Body of pancreas (tissue), 4 donors: ENCODE results near the gene FBXL17. TPM values are rescaled to one million over a fixed set of nuclear protein-coding genes. Genes with fewer than 3 reads are reported as not detected.

Experiments
- ATAC-seq: fragments of 150-250 bp; one replicate; pipeline ENCODE4 v1.9.1; 2016
- DNase-seq, 4 donors: peaks; one replicate each; pipeline ENCODE4 v3.0.0-alpha.2; 2019
- H3K27ac ChIP-seq, 4 donors: fragments of 200-600 bp; sonication (generic); 1 replicate in 3 of 4; 2 replicates in 1 of 4; pipeline versions ENCODE4 v1.5.1 to v1.6.1; 2016 to 2019; ENCODE audit warnings: mild to moderate bottlenecking in 1 of 4, mixed read lengths in 1 of 4, moderate library complexity in 1 of 4
- H3K27me3 ChIP-seq, 2 donors: fragments of 200-600 bp; sonication (generic); one replicate each; pipeline ENCODE4 v1.6.0; 2016; ENCODE audit warnings: mild to moderate bottlenecking in 1 of 2
- H3K36me3 ChIP-seq, 2 donors: fragments of 200-600 bp; sonication (generic); replicated peaks in 1 of 2; 2 replicates each; pipeline ENCODE4 v1.5.1; 2016; ENCODE audit warnings: low read depth in 2 of 2; ENCODE audit not compliant: insufficient read depth in 1 of 2
- H3K4me1 ChIP-seq: fragments of 200-600 bp; sonication (generic); one replicate; pipeline ENCODE4 v1.6.0; 2016
- H3K4me3 ChIP-seq, 2 donors: fragments of 200-600 bp; sonication (generic); 1 replicate in 1 of 2; 2 replicates in 1 of 2; pipeline ENCODE4 v1.5.1; 2016 to 2019
- H3K9me3 ChIP-seq, 3 donors: fragments of 200-600 bp; sonication (generic); 1 replicate in 2 of 3; 2 replicates in 1 of 3; pipeline ENCODE4 v1.5.1; 2016
- CTCF ChIP-seq, 7 experiments: fragments of 450-650 bp in 4 of 7; fragments of 200-600 bp in 3 of 7; sonication (generic) in 3 of 7; IDR thresholded peaks; one replicate each; pipeline ENCODE4 v1.5.1; 2016 to 2019; ENCODE audit warnings: antibody characterized with exemption in 7 of 7
- POLR2A ChIP-seq, 3 donors: fragments of 450-650 bp; IDR thresholded peaks; one replicate each; pipeline ENCODE4 v1.6.1; 2016; ENCODE audit warnings: antibody characterized with exemption in 3 of 3, mild to moderate bottlenecking in 2 of 3
- WGBS, 2 donors: methylation state at CpG; one replicate each; pipeline ENCODE4 v1.1.5; 2017; 5-methylcytosine and 5-hydroxymethylcytosine counted together
- intact Hi-C: fragments of 100-400 bp; cut with DNase I; formaldehyde crosslinking; loops from one replicate; pipeline ENCODE4 v1.15.1; 2023
- total RNA-seq, 2 donors: library from RNA; depleted of rRNA; stranded (reverse); fragments of >200 nt; gene quantifications; one replicate each; pipeline ENCODE4 v1.1.0, GENCODE V29; 2016

Gene FBXL17
- total RNA-seq, 2 donors from 2014 or later = 5.3 to 13.5 TPM

- Histone ChIP-seq H3K9me3 (no peaks in the 10 kb centered on the region), H3K36me3 (no peaks in the 10 kb centered on the region), H3K27me3 (no peaks in the 10 kb centered on the region), H3K4me3 (no peak overlapping the region), H3K27ac (no peak overlapping the region), H3K4me1 (no peaks in the 10 kb centered on the region)
- ATAC-seq (no peak), DNase-seq (no peak)
- TF ChIP-seq CTCF (IDR thresholded peaks at IDR 0.05) (no peak), POLR2A (IDR thresholded peaks at IDR 0.05) (no peak)
- 90 to 96% methylated on average over 4 of the region's 4 CpGs for WGBS, 2 donors
- intact Hi-C loops = no loop called here
These were observed 57.0 kb downstream of the FBXL17 start for GRCh38 chr5:108324886-108325285.

- TF ChIP-seq POLR2A (IDR thresholded peaks at IDR 0.05) = no peak
- TF ChIP-seq CTCF (IDR thresholded peaks at IDR 0.05) = no peak
- no peak for ATAC-seq
- WGBS, 2 donors = 81 to 89% methylated on average over 1 of the region's 1 CpG
These were observed 60.6 kb downstream of the FBXL17 start for GRCh38 chr5:108321341-108321740.

GRCh38 chr5:108320231-108320630 lies 61.7 kb downstream of the FBXL17 start:
- H3K27ac ChIP-seq = no peak overlapping the region
- DNase-seq (no peak), ATAC-seq (no peak)
- intact Hi-C loops = no loop called here
- H3K27me3 ChIP-seq = no peaks in the 10 kb centered on the region
- no peaks in the 10 kb centered on the region for H3K9me3 ChIP-seq
- H3K4me1 ChIP-seq = no peaks in the 10 kb centered on the region
- H3K36me3 ChIP-seq = no peaks in the 10 kb centered on the region
- TF ChIP-seq CTCF (IDR thresholded peaks at IDR 0.05) (no peak), POLR2A (IDR thresholded peaks at IDR 0.05) (no peak)
- H3K4me3 ChIP-seq = no peak overlapping the region

More at GRCh38 chr5:108321341-108321740, 60.6 kb downstream of the FBXL17 start:
- no peak for DNase-seq
- no peaks in the 10 kb centered on the region for H3K27me3 ChIP-seq
- H3K4me1 ChIP-seq = no peaks in the 10 kb centered on the region
- H3K36me3 ChIP-seq = no peaks in the 10 kb centered on the region
- intact Hi-C loops = no loop called here
- no peak overlapping the region for H3K27ac ChIP-seq
- no peak overlapping the region for H3K4me3 ChIP-seq
- no peaks in the 10 kb centered on the region for H3K9me3 ChIP-seq

DNA sequence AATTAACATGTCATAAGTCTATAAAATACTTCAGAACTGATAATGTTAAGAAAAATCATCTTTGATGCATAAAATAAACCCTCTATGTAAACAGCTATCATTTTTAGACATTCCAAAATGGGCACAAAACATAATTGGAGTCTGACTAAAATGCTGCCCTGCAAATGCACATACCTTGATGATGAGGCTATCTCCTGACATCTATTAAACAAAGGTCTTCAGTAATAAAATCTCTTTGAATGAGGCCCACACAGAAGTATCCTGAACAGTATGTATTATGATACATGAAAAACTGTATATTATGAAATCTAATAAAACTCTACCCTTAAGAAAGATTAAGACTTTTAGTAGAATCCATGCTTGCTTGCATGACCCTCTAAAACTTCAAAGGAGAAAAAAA lies 66.1 kb downstream of the FBXL17 start:
- no peak overlapping the region for H3K4me3 ChIP-seq
- H3K9me3 ChIP-seq = no peaks in the 10 kb centered on the region
- no peak for TF ChIP-seq CTCF (IDR thresholded peaks at IDR 0.05)
- no peak for TF ChIP-seq POLR2A (IDR thresholded peaks at IDR 0.05)
- ATAC-seq (no peak), DNase-seq (no peak)
- no peaks in the 10 kb centered on the region for H3K27me3 ChIP-seq
- H3K27ac ChIP-seq = no peak overlapping the region
- intact Hi-C loops = no loop called here
- no peaks in the 10 kb centered on the region for H3K4me1 ChIP-seq
- no peaks in the 10 kb centered on the region for H3K36me3 ChIP-seq

DNA sequence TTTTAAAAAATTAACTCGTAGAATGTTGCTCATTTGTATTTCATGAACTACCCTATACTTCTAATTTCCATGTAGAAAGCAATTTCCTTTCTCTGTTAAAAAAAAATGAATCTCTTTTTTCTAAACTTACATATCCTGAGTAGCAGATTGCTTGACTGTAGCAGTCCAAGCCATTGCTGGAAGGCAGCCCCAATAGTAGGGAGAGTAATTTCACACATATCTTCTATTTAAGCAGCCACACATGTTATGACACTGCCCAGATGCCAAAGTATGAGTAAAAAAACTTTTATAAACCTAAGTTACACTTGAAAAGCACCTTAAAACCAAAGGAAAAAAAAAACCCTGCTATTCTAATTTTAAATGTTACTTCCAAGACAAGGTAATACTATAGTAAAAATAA lies 69.6 kb downstream of the FBXL17 start:
- H3K27me3 ChIP-seq = no peaks in the 10 kb centered on the region
- no peaks in the 10 kb centered on the region for H3K36me3 ChIP-seq
- DNase-seq (no peak), ATAC-seq (no peak)
- H3K4me3 ChIP-seq = no peak overlapping the region
- intact Hi-C loops = no loop called here
- H3K4me1 ChIP-seq = no peaks in the 10 kb centered on the region
- TF ChIP-seq POLR2A (IDR thresholded peaks at IDR 0.05) (no peak), CTCF (IDR thresholded peaks at IDR 0.05) (no peak)
- H3K27ac ChIP-seq = no peak overlapping the region
- H3K9me3 ChIP-seq = no peaks in the 10 kb centered on the region
- WGBS, 2 donors = 92 to 100% methylated on average over 1 of the region's 1 CpG
